ENCODE results near the gene KCNN3. TPM values are rescaled to one million over a fixed set of nuclear protein-coding genes. Genes with fewer than 3 reads are reported as not detected.

KCNN3 gene
- total and polyA plus RNA-seq, 2 of the 13 experiments (the other 11 are each of a cell fraction or from before 2014, with no cell fraction given): not detected

DNA sequence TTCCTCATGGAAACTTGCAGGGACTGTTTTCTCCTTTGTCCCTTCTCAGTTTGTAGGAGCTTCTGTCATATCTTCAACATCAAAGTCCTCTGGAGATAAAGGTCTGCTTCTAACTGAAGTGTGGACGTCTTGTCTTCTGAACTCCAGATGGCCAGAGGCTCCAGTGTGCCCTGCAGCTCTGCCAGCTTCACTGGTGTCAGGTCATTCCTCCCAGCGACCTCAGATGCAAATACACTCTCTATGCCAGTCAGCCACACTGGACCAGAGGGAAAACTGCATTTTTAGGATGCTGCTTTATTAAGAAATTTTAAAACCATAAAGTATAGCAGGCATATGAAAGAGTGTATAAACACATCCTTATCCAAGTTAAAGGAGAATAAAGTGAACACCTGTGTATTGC, 183.6 kb downstream of the KCNN3 start:
- H3K9me3 ChIP-seq (ENCODE audit: low read length): no peaks in the 10 kb centered on the region
- intact Hi-C loops (cut with micrococcal nuclease; ENCODE audit: unreplicated experiment) (no loop called here), in situ Hi-C loops (cut with HindIII; ENCODE audit: extremely low pct_ligation_motif_present, low pct_unique_long_range_greater_than_20kb) (no loop called here)
- no TSS peak for BruUV-seq (replicated peaks)
- CTCF ChIA-PET (ENCODE audit: low intra/inter-chr PET ratio, low total read pairs): no interaction called here
- DNase-seq (ENCODE audit: low spot score) (no peak), FAIRE-seq (no peak), ATAC-seq (no peak)
- H3K27ac ChIP-seq (ENCODE audit: extremely low read length, insufficient read depth, low read length): no peak overlapping the region
- POLR2A ChIA-PET: no interaction called here
- H3K4me1 ChIP-seq (ENCODE audit: insufficient read depth, low read length): no peaks in the 10 kb centered on the region
- TF ChIP-seq NR2F2 (IDR thresholded peaks at IDR 0.05; ENCODE audit: borderline replicate concordance, low read depth): no peak
- TF ChIP-seq TEAD3 (CRISPR knock-in tag; optimal IDR thresholded peaks at IDR 0.05; ENCODE audit: borderline replicate concordance): no peak
- TF ChIP-seq HHEX (CRISPR knock-in tag; IDR thresholded peaks at IDR 0.05): no peak
- no peak for TF ChIP-seq ZNF225 (CRISPR knock-in tag; IDR thresholded peaks at IDR 0.05)
- TF ChIP-seq KMT2A (CRISPR knock-in tag; IDR thresholded peaks at IDR 0.05): no peak
- TF ChIP-seq, protein P1, sequence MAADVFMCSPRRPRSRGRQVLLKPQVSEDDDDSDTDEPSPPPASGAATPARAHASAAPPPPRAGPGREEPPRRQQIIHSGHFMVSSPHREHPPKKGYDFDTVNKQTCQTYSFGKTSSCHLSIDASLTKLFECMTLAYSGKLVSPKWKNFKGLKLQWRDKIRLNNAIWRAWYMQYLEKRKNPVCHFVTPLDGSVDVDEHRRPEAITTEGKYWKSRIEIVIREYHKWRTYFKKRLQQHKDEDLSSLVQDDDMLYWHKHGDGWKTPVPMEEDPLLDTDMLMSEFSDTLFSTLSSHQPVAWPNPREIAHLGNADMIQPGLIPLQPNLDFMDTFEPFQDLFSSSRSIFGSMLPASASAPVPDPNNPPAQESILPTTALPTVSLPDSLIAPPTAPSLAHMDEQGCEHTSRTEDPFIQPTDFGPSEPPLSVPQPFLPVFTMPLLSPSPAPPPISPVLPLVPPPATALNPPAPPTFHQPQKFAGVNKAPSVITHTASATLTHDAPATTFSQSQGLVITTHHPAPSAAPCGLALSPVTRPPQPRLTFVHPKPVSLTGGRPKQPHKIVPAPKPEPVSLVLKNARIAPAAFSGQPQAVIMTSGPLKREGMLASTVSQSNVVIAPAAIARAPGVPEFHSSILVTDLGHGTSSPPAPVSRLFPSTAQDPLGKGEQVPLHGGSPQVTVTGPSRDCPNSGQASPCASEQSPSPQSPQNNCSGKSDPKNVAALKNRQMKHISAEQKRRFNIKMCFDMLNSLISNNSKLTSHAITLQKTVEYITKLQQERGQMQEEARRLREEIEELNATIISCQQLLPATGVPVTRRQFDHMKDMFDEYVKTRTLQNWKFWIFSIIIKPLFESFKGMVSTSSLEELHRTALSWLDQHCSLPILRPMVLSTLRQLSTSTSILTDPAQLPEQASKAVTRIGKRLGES (CRISPR knock-in tag; IDR thresholded peaks at IDR 0.05; ENCODE audit: borderline replicate concordance): no peak
- TF ChIP-seq NCOA5 (CRISPR knock-in tag; IDR thresholded peaks at IDR 0.05): no peak
- TF ChIP-seq ARID2 (CRISPR knock-in tag; IDR thresholded peaks at IDR 0.05; ENCODE audit: borderline replicate concordance): no peak
- no peak overlapping the region for H3K4me2 ChIP-seq (ENCODE audit: low read depth, low read length)
- no peaks in the 10 kb centered on the region for H3K36me3 ChIP-seq (replicated peaks in 1 of 2; ENCODE audit: control insufficient read depth in 1 of 2, insufficient read depth in 2 of 2, low read length in 2 of 2)
- H3K79me2 ChIP-seq (ENCODE audit: insufficient read depth, low read length): no peaks in the 10 kb centered on the region
- no peak overlapping the region for H2AFZ ChIP-seq (ENCODE audit: low read length)
- peaks cover 1 to 8% of the 10 kb centered on the region in 2 experiments; a peak in 3 of 5 replicates for H3K27me3 ChIP-seq (ENCODE audit: control insufficient read depth in 1 of 2, insufficient read depth in 2 of 2, low read length in 2 of 2)
- WGBS (ENCODE audit: low lambda C conversion rate): 5% methylated on average over 2 of the region's 2 CpGs
- H3K9ac ChIP-seq (ENCODE audit: insufficient read depth, low read depth, low read length): no peak overlapping the region
- no peak overlapping the region for H3K4me3 ChIP-seq (replicated peaks in 1 of 3; ENCODE audit: insufficient read depth in 1 of 3, low read depth in 2 of 3, low read length in 3 of 3)
- no peaks in the 10 kb centered on the region for H4K20me1 ChIP-seq (ENCODE audit: insufficient read depth, low read length)

Measured in HepG2 (cell line).